Forelimb muscle (tissue), 1 donor: Measurements from ENCODE around the gene NUDT16. TPM values are rescaled to one million over a fixed set of nuclear protein-coding genes. Genes with fewer than 3 reads are reported as not detected.

Source experiments
- DNase-seq: peaks from one replicate; pipeline ENCODE4 v3.0.0-alpha.2; 2013; ENCODE audit warnings: low read depth
- polyA plus RNA-seq: library from polyadenylated mRNA; unstranded; fragments of 120-200 nt; gene quantifications from one replicate; pipeline ENCODE4 v1.2.1, GENCODE V29; 2013; ENCODE audit not compliant: insufficient read length

Gene NUDT16
- polyA plus RNA-seq, 1 donor, result 20.8 TPM

DNA sequence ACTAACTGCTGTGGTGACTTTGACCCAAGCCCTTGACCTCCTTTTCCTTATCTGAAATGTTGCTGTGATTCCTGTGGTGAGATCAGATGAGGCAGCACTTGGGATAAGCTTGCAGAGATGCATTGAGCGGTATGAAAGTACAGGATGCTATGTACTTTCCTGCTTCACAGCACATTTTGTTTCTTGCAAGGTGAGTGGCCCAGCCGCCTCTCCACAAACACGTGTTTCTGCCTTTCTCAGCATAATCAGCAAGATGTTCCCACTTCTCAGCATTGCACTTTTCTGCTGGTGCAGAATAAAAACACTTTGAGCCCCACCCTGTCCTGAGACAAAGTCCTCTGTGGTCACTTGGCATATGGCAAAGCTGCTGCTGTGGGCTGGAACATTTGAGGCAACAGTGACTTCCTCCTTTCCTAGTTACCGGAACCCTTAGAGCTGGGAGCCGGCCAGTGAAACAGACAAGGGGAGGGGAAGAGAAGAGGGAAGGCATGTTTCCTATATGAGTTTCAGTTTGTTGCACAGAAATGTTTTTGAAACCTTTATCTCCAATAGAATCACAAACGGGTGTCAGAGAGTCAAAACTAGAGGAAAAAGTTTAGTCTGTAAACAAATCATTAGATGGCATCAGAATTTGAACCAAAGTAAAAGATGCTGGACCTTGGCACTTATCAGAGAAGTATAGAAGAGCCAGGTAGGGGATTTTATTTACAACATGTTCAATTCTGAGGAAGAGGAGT lies 5.0 kb downstream of the NUDT16 start:
- no peak for DNase-seq

DNA sequence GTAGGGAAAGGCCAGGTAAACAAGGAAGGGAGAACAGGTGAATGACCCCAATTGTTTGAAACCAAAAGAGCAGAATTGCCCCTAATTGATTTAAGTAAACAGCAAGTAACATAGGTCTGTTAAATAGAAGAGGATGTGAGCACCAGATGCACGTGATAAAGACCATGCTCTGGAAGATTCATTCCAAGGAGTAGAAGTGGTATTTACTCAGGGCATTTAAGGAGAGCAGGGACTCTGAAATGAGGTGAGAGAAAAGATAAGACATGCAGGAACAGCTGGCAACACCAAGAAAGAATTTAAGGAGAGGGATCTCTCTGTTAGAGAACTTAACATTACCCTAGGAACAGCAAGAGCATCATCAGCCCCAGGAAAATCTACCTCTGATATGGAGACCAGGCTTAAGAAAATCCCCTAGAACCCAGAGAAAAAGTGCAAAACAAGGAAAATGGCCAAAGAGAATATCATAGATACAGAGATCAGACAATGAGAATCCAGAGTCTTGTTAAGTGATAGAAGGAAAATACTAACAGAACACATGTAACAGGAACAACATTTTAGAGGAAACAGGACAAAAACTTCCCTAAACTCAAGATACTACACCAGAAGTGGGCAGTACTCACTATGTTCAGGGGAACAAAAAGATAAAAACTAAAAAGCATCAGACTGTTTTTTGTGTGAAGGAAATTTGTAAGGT lies 6.4 kb downstream of the NUDT16 start:
- no peak for DNase-seq

DNA sequence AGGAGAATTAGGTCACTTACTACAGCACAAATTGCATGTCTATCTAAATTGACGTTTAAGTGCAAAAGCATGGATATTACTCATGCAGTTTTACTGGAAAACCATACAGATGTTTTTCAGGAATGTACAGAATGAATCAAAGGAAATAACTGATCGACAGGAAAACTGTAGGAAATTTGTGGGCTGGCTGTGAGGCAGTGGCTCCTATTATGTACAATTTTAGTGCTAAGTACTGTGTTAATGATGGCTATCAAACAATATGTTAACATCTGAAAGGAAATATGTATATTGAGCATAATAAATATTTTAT lies 6.9 kb downstream of the NUDT16 start:
- DNase-seq, result no peak

DNA sequence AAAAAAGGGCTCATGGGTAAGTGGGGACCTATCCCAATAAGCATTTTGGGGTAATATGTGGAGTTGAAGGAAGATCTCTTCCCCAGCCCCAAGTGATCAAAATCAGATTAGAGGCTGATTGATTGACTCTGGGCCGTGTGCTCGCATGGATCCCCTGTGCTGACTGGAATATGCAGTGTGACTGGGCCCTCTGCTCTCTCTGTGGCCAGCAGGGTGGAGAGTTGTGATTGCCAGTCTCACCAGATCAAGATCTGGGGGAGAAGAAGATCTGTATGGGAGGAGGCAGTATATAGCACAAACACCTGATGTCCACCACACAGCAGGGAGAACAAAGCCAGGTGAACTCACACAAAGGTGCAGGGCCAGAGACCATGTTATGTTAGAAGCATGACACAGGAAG lies 8.8 kb downstream of the NUDT16 start:
- no peak for DNase-seq

DNA sequence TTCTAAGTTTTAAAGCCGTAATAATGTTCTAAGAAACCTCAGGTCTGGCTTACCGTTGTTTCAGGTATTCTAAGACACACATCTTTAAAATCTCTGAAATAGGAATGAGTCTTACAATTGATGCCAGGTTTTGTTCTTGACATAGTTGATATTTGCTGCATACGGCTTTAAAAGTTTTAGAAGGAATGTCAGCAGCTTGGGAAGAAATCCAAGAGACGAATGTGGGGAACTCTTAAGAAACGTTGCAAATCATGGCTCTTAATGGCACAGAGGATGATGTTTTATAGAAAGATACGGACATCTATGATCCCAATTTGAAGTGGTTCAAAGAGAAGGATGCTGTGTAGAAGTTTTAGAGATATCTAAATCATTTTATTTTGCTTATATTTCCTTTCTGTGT lies 11.5 kb downstream of the NUDT16 start:
- no peak for DNase-seq

DNA sequence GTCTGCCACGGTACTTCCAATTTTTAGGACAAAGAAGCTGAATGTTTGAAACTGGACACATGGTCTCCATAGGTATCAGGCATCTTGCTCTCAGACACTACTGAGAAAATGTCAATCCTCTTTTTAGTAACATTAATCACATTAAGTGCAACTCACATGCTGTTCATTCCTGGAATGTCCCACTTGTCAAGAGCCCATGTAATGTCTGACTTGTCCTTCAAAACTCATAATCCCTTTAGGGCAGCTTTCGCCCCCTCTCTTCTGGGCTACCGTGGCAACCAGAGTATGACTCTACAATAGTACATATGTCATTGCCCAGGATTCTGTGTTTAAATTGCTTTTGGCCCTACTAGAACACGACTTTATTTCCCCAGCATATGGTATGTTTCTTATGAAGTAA lies 12.3 kb downstream of the NUDT16 start:
- DNase-seq, result no peak

DNA sequence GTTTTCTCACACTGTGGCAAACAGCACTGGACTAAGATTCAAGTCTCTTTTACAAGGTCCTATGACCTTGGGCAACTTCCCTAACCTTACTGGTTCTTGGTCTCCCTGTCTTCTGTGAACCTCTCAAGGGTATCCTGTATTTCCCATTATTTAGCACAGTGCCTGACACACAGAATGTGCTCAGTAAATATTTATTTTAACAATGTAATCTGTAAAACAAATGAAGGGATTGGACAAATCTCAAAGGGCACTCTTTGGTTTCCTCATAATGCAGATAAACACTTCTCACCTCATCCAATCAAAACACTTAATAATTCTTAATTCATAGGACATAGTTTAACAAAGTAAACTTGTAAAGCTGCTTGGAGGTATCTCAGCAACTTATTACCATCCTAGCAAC lies 12.8 kb downstream of the NUDT16 start:
- no peak for DNase-seq

DNA sequence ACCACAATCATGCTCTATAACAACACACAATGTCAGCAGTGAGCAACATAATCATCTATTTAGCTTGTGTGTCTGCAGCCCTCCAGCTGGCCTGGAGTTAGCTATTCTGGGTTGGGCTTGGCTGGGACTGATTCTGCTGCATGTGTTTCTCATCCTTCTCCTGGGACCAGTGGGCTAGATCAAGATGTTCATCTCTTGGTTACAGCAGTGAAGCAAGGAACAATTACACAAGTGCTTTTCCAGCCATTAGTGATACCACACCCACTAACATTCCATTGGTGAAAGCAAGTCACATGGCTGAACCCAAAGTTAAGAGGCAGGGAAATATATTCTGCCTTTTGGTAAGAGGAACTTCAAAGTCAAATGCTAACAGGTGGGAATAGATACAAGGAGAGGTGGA lies 14.6 kb downstream of the NUDT16 start:
- peak; percentile 48 for DNase-seq

DNA sequence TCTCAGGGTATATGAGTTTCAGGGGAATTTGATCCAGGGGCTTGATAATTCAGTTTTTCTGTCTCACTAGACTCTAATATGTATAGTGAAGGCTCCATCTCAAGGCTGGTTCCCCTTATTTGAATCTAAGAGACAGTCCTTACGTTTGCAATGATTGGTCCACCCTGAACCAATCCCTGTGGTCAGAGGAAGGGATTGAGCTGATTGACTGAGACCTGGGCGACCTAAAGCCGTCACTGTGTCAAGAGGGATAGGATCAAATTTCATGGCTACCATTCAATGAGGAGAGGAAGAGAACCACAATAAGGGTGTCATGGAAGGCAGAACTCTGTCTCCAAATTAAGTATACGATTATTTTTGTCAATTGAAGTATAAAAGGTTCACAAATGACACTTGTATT lies 16.3 kb downstream of the NUDT16 start:
- no peak for DNase-seq

DNA sequence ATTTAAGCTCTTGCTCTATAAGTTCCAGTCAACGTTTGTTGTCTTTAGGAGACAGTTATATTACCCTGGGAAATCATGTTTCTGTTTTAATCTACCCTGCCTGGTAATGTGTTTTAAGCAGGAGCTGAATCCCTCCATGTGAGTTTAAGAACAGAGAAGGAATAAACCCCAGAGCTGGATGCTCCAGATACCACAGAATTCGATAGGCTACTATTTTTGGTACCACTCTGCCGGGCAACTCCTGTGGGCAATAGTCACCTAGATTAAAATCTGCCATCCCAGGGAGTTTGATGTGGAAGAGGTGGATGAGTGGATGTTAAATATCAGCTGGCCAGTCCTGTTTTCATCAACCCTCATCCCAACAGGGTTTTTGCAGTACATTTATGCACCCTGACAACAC lies 20.4 kb downstream of the NUDT16 start:
- DNase-seq, result no peak

DNA sequence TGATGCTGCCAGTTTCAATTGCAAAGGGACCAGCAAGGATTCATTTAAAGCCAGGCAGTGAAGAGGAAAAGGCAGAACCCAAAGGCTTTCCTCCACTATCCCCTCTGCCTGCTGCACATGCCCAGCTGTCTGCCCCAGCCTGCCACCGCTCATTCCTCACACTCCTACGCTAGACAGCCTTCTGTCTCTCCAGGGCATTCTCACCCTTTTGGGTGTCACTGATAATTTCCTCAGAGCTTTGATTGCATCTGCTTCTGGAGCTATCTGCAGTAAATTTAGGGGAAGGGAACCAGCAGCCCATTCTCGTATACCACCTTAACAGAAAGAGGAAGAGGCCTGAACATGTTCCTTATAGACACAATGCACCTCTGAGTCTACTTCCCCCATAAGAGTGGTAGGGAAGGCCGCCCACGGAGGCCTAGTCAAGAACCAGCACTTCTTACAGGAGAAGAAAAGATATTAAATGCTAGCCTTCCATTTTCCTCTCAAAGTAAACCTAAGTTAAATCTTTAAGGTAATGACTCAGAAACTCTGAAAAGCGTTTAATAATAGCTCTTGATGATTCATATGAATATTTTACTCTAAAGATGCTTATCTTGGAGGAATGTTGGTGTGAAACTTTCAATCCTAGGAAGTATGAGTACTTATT lies 20.9 kb downstream of the NUDT16 start:
- DNase-seq, result no peak

DNA sequence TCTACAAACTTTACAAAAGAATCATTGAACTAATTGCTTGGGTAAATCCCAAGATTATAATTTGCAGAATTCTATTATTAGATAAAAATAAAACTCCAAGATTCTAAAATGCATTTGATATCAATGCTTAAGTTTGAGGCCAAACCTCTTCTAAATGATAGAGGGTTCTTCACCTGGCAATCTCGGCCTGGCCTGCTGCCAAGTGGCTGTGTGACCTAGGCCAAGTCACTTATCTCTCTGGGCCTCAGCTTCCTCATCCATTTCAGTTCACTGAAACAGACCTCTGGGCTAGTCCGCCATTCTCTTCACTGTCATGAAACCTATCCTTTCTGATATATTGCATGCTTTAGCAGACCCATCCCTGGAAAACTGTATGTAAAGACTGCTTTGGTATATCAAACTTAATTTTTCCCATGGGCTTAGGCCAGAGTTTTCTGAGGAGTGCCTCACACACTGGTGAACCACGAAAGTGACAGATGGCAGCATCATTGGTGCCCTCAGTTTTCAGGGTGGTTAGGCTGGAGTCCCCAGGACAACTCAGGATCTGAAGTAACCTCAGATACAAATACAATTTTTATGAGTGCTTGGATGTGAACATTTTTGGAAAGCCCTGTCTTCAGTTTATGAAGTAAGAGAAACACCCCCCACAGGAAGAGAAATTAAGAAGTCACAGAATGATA lies 21.8 kb downstream of the NUDT16 start:
- DNase-seq, result no peak

DNA sequence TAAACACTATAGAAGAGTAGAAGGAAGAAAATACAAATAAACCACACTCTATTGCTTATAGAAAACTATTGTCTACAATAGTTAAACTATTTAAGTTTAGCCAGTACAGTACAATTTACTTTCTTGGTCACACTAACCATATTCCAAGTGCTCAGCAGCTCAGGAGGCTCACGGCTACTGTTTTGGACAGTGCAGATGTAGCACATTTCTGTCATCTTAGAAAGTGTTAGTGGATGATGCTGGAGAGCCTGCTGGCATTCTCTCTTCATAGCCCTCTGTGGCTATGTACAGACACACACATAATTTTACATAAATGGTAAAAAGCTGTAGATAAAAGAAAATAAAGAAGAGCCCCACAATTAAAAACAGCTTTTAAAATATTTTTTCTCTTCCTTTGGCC lies 23.8 kb downstream of the NUDT16 start:
- DNase-seq, result no peak

DNA sequence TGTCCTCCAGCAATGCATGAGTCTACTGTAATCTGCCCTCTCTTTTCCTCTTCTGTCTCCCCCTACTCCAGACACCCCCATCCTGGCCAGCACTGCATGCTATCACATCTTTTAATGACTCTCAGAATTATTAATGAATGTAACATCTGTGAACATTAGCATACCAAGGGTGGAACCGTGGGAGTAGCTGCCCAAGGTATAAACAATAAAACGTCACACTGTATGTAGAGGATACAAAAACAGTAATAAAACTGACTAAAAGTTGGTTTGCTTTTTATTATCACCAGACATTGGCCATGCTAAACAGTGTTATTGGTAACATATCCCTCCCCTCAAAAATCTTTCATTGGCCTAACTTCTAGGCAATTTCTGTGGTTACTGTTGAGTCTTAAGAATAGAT lies 24.7 kb downstream of the NUDT16 start:
- no peak for DNase-seq

DNA sequence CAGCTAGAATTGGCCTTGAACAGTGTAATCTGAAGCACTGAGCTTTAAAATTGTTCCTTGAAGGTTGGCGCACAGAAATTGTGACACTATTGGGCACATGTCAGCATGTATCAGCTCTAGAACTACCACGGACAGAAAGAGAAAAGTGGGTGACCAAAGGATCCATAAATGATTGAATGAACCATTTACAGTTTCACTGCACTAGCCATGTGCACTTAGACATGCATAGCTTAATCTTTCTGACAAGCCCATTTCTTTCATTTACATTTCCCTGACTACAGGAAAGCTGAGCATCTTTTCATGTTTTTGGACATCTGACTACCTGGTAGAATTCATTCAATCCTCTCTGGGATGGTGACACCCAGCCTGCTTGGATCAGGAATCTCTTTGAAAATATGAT lies 36.2 kb downstream of the NUDT16 start:
- no peak for DNase-seq

DNA sequence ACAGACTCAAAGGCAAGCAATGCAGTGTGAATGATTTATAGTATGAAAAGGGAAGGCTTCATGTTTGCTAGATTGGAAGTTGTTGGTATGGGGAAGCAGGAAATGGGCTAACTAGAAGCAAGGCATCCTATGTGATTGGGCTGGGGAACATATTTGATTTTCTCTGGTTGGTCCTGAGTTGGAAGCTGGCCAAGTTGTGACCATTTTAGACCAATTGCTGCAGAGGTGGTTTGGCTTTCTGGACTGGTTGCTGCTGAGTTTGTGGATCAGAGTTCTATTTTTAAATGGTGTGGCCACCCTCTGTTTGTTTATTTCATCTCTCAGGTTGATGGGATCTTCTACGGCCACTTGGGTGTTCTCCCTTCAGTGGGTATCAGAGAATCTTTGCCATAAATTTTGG lies 39.7 kb downstream of the NUDT16 start:
- DNase-seq, result no peak

DNA sequence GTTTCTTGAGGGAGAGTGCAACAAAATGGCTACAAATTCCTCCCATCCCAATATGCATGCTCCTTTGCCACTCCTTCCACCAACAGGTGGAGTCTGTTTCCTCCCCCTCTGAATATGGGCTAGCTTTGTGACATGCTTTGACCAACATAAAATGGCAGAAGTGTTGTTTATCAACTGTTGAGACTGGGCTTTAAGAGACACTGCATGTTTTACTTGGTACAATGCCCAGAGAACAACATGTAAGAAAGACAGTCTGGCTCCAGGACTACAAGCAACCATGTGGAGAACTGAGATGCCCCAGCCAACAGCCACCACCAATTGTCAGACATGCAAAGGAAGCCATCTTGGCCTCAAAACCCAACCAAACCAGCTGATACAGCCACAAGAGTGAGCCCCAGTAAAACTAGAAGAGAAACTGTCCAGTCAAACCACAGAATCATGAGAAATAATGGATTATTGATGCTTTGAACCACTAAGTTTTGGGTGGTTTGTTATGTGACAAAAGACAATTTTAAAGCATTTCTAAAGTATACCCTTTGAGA lies 40.5 kb downstream of the NUDT16 start:
- no peak for DNase-seq

DNA sequence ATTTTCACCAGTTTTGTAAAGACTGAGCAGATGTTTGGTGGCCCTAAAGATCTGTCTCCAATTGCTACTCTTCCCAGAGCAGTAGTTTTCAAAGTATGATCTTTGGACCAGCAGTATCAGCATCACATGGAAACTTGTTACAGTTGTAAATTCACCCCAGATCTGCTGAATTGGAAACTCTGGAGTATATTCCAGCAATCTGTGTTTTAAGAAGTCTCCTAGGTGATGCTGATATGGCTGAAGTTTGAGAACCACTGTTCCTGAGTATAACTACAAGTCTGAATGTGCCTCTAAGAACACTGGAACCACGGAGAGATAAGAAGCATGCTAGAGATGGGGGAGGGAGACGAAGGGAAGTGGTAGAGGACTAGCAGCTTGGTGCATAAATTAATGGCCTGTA lies 45.7 kb downstream of the NUDT16 start:
- no peak for DNase-seq

DNA sequence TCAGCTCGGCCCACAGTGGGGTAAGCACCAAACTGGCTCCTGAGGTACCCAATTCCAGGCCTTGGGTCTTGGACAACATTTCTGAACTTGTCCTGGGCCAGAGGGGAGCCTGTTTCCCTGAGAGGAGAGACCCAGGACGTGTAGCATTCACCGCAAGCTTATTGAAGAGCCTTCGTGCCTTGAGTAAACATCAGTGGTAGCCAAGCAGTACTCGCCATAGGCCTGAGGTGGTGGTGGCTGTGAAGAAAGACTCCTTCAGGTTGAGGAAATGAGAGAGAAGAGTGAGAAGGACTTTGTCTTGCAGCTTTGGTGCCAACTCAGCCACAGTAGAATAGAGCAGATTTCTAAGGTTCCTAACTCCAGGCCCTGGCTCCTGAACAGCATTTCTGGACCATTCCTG lies 50.2 kb downstream of the NUDT16 start:
- no peak for DNase-seq

DNA sequence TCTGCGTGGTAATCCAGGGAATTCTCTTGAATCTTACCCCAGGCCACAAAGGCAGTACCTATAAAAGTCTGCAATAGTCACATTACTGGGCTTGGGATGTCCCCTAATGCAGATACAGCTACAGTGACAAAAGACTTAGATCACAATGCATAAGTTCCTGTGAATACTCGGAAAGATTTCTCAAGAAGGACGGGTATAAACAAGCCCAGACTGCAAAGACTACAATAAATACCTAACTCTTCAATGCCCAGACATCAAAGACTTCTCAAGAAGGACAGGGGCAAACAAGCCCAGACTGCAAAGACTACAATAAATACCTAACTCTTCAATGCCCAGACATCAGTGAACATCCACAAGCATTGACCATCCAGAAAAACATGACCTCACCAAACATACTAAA lies 50.9 kb downstream of the NUDT16 start:
- no peak for DNase-seq

DNA sequence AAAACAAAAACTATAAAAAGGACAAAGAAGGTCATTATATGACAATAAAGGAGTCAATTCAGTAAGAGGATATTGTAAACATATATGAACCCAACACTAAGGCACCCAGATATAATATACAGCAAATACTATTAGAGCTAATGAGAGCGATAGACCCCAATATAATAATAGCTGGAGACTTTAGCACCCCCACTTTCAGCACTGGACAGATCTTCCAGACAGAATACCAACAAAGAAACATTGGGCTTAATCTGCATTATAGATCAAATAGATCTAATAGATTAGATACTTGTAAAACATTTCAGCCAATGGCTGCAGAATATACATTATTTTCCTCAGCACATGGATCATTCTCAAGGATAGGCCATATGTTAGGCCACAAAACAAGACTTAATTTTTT lies 53.4 kb downstream of the NUDT16 start:
- DNase-seq, result no peak
